H9 (cell line): ENCODE data around the gene PGBD5. TPM values are rescaled to one million over a fixed set of nuclear protein-coding genes. Genes with fewer than 3 reads are reported as not detected.

Experiments
- DNase-seq: peaks from one replicate; pipeline ENCODE4 v3.0.0-alpha.2; 2017
- H2AFZ ChIP-seq: one replicate; pipeline ENCODE4 v1.6.1; 2013; ENCODE audit warnings: mild to moderate bottlenecking, low read length, control low read depth, moderate library complexity
- H2AK5ac ChIP-seq: 2 replicates; pipeline ENCODE4 v1.6.1; 2013; ENCODE audit warnings: low read length, control low read depth, mixed read lengths; ENCODE audit not compliant: insufficient read length
- H2BK120ac ChIP-seq: one replicate; pipeline ENCODE4 v1.6.1; 2013; ENCODE audit warnings: low read depth, mild to moderate bottlenecking, low read length, control low read depth, inconsistent platforms; ENCODE audit not compliant: poor library complexity, severe bottlenecking
- H2BK12ac ChIP-seq: 2 replicates; pipeline ENCODE4 v1.6.1; 2013; ENCODE audit warnings: low read length, control low read depth, mixed read lengths, low read depth; ENCODE audit not compliant: insufficient read length
- H2BK15ac ChIP-seq: 2 replicates; pipeline ENCODE4 v1.6.1; 2013; ENCODE audit warnings: low read depth, low read length, control low read depth
- H2BK20ac ChIP-seq: one replicate; pipeline ENCODE4 v1.6.1; 2013; ENCODE audit warnings: low read depth, mild to moderate bottlenecking, low read length, control low read depth, inconsistent platforms; ENCODE audit not compliant: poor library complexity, severe bottlenecking
- H2BK5ac ChIP-seq: 2 replicates; pipeline ENCODE4 v1.6.1; 2013; ENCODE audit warnings: low read length, control low read depth, mixed read lengths; ENCODE audit not compliant: insufficient read length
- H3K14ac ChIP-seq: 2 replicates; pipeline ENCODE4 v1.6.1; 2013; ENCODE audit warnings: low read length, control low read depth; ENCODE audit not compliant: insufficient read depth
- H3K18ac ChIP-seq: 2 replicates; pipeline ENCODE4 v1.6.1; 2013; ENCODE audit warnings: low read depth, mild to moderate bottlenecking, mixed read lengths, low read length, control low read depth; ENCODE audit not compliant: insufficient read length
- H3K23ac ChIP-seq: 2 replicates; pipeline ENCODE4 v1.6.1; 2013; ENCODE audit warnings: low read length, control low read depth, mixed read lengths, low read depth; ENCODE audit not compliant: insufficient read length
- H3K23me2 ChIP-seq: 2 replicates; pipeline ENCODE4 v1.6.1; 2013; ENCODE audit warnings: low read depth, mild to moderate bottlenecking, mixed read lengths, low read length, control low read depth; ENCODE audit not compliant: insufficient read length, poor library complexity, severe bottlenecking
- H3K27ac ChIP-seq: 2 replicates; pipeline ENCODE4 v1.5.1; 2013; ENCODE audit warnings: low read length, control low read depth, mixed read lengths, low read depth; ENCODE audit not compliant: insufficient read length
- H3K27me3 ChIP-seq: 2 replicates; pipeline ENCODE4 v1.6.1; 2013; ENCODE audit warnings: low read length, control low read depth, inconsistent platforms; ENCODE audit not compliant: insufficient read depth
- H3K4ac ChIP-seq: 2 replicates; pipeline ENCODE4 v1.6.1; 2013; ENCODE audit warnings: low read depth, mild to moderate bottlenecking, control low read depth, inconsistent platforms, low read length, moderate library complexity
- H3K4me1 ChIP-seq: 2 replicates; pipeline ENCODE4 v1.6.1; 2013; ENCODE audit warnings: low read length, control low read depth, inconsistent platforms; ENCODE audit not compliant: insufficient read depth
- H3K4me2 ChIP-seq: 2 replicates; pipeline ENCODE4 v1.6.1; 2013; ENCODE audit warnings: low read length, control low read depth, mixed read lengths; ENCODE audit not compliant: insufficient read length, insufficient read depth
- H3K56ac ChIP-seq: 2 replicates; pipeline ENCODE4 v1.6.1; 2013; ENCODE audit warnings: low read depth, mild to moderate bottlenecking, mixed read lengths, low read length, control low read depth; ENCODE audit not compliant: insufficient read length
- H3K79me1 ChIP-seq: 2 replicates; pipeline ENCODE4 v1.6.1; 2013; ENCODE audit warnings: low read depth, mild to moderate bottlenecking, moderate library complexity, low read length, control low read depth, inconsistent platforms; ENCODE audit not compliant: insufficient read depth, poor library complexity, severe bottlenecking
- H3K79me2 ChIP-seq: 2 replicates; pipeline ENCODE4 v1.6.1; 2013; ENCODE audit warnings: low read length, control low read depth, inconsistent platforms; ENCODE audit not compliant: insufficient read depth
- H3K9ac ChIP-seq: 2 replicates; pipeline ENCODE4 v1.6.1; 2013; ENCODE audit warnings: low read length, control low read depth, mixed read lengths; ENCODE audit not compliant: insufficient read length; ENCODE audit errors: extremely low read depth
- H3K9me3 ChIP-seq: one replicate; pipeline ENCODE4 v1.6.1; 2013; ENCODE audit warnings: low read depth, low read length, inconsistent platforms; ENCODE audit not compliant: control insufficient read depth
- H3T11ph ChIP-seq: one replicate; pipeline ENCODE4 v1.6.1; 2013; ENCODE audit warnings: mild to moderate bottlenecking, low read length, control low read depth, inconsistent platforms
- H4K20me1 ChIP-seq: one replicate; pipeline ENCODE4 v1.6.1; 2013; ENCODE audit not compliant: control insufficient read depth, insufficient read length, insufficient read depth
- H4K5ac ChIP-seq: 2 replicates; pipeline ENCODE4 v1.6.1; 2013; ENCODE audit warnings: low read depth, mild to moderate bottlenecking, mixed read lengths, low read length, control low read depth; ENCODE audit not compliant: insufficient read length
- H4K8ac ChIP-seq: replicated peaks from 2 replicates; pipeline ENCODE4 v1.6.1; 2013; ENCODE audit warnings: low read length, control low read depth, mixed read lengths, low read depth; ENCODE audit not compliant: insufficient read length
- H4K91ac ChIP-seq: 2 replicates; pipeline ENCODE4 v1.6.1; 2013; ENCODE audit warnings: low read depth, mild to moderate bottlenecking, moderate library complexity, mixed read lengths, low read length, control low read depth; ENCODE audit not compliant: insufficient read length
- H3K27ac Mint-ChIP-seq, 3 experiments: 2 replicates in 2 of 3; 3 replicates in 1 of 3; pipeline ENCODE4 v1.8.0; 2020 to 2021; ENCODE audit warnings: mixed read lengths in 3 of 3, mild to moderate bottlenecking in 1 of 3, moderate library complexity in 1 of 3
- H3K27me3 Mint-ChIP-seq: 2 replicates; pipeline ENCODE4 v1.8.0; 2021; ENCODE audit warnings: low read depth, mild to moderate bottlenecking, moderate library complexity, mixed read lengths
- H3K36me3 Mint-ChIP-seq, 3 experiments: 2 replicates in 2 of 3; 3 replicates in 1 of 3; pipeline ENCODE4 v1.8.0; 2020 to 2021; ENCODE audit warnings: low read depth in 3 of 3, mixed read lengths in 3 of 3; ENCODE audit not compliant: insufficient read depth in 1 of 3
- H3K4me1 Mint-ChIP-seq, 2 experiments: 2 replicates each; pipeline ENCODE4 v1.8.0; 2020; ENCODE audit warnings: mixed read lengths in 2 of 2
- H3K4me3 Mint-ChIP-seq, 2 experiments: 2 replicates in 1 of 2; 3 replicates in 1 of 2; pipeline ENCODE4 v1.8.0; 2020 to 2021; ENCODE audit warnings: mild to moderate bottlenecking in 2 of 2, mixed read lengths in 2 of 2, moderate library complexity in 1 of 2
- H3K9me3 Mint-ChIP-seq, 2 experiments: 2 replicates in 1 of 2; 3 replicates in 1 of 2; pipeline ENCODE4 v1.8.0; 2020; ENCODE audit warnings: mild to moderate bottlenecking in 2 of 2, mixed read lengths in 2 of 2, moderate library complexity in 1 of 2
- CTCF ChIP-seq: fragments of 200-600 bp; sonication (generic); conservative IDR thresholded peaks from 3 replicates; pipeline ENCODE4 v1.8.0; 2021; ENCODE audit warnings: antibody characterized with exemption, mild to moderate bottlenecking
- WGBS: extraction: QIAGEN DNeasy Blood & Tissue Kit; methylation state at CpG from one replicate; pipeline ENCODE4 v1.1.7; 2013; ENCODE audit warnings: missing lambda C conversion rate, low lambda C conversion rate, mixed read lengths; ENCODE audit not compliant: insufficient read length; ENCODE audit errors: extremely low coverage; 5-methylcytosine and 5-hydroxymethylcytosine counted together
- total RNA-seq: library from RNA; stranded (reverse); gene quantifications from 2 replicates; pipeline ENCODE4 v1.2.1, GENCODE V29; 2021

Gene PGBD5
- total RNA-seq, 1 experiment from 2014 or later: 19.1 TPM

GRCh38 chr1:230322967-230323547 lies 103.1 kb downstream of the PGBD5 start:
- Histone ChIP-seq H4K8ac (no peak overlapping the region), H3K23ac (no peak overlapping the region), H2BK120ac (no peak overlapping the region), H3K18ac (no peak overlapping the region), H2BK20ac (no peak overlapping the region), H3K27me3 (no peaks in the 10 kb centered on the region), H3K14ac (no peak overlapping the region), H2BK5ac (no peak overlapping the region), H4K5ac (no peak overlapping the region), H3T11ph (no peak overlapping the region), H3K79me1 (no peaks in the 10 kb centered on the region), H3K56ac (no peak overlapping the region), H3K4me2 (no peak overlapping the region), H3K4ac (no peak overlapping the region), H3K27ac (no peak overlapping the region), H2AK5ac (no peak overlapping the region), H2BK15ac (no peak overlapping the region), H2AFZ (no peak overlapping the region), H3K79me2 (no peaks in the 10 kb centered on the region), H3K23me2 (no peaks in the 10 kb centered on the region), H3K9me3 (no peaks in the 10 kb centered on the region), H3K4me1 (no peaks in the 10 kb centered on the region), H4K91ac (no peak overlapping the region), H2BK12ac (no peak overlapping the region), H4K20me1 (peaks cover 3% of the 10 kb centered on the region), H3K9ac (no peak overlapping the region)
- no peak overlapping the region for H3K4me3 Mint-ChIP-seq
- H3K27ac Mint-ChIP-seq: no peak overlapping the region
- peaks cover 37 to 58% (median 48%) of the 10 kb centered on the region in 3 experiments for H3K36me3 Mint-ChIP-seq
- no peak for TF ChIP-seq CTCF
- DNase-seq: no peak
- WGBS: no CpG with 5 or more reads among the region's 23 CpGs
- peaks cover 5 to 6% of the 10 kb centered on the region in 2 experiments for H3K4me1 Mint-ChIP-seq
- H3K27me3 Mint-ChIP-seq: no peaks in the 10 kb centered on the region
- no peaks in the 10 kb centered on the region; a peak in 1 of 5 replicates for H3K9me3 Mint-ChIP-seq
